22Rv1 (cell line): Measurements from ENCODE around the gene COL27A1.

Experiments
- ZFX ChIP-seq: fragments of 450-650 bp; IDR thresholded peaks from 2 replicates; pipeline ENCODE4 v1.6.1; 2017; ENCODE audit warnings: antibody characterized with exemption, borderline replicate concordance
- TF ChIP-seq, protein P1 (sequence below): fragments of 450-650 bp; IDR thresholded peaks from 2 replicates; pipeline ENCODE4 v1.5.1; 2017; ENCODE audit warnings: mild to moderate bottlenecking

GRCh38 chr9:114137831-114138230, 17.5 kb upstream of the COL27A1 start:
- TF ChIP-seq, protein P1, sequence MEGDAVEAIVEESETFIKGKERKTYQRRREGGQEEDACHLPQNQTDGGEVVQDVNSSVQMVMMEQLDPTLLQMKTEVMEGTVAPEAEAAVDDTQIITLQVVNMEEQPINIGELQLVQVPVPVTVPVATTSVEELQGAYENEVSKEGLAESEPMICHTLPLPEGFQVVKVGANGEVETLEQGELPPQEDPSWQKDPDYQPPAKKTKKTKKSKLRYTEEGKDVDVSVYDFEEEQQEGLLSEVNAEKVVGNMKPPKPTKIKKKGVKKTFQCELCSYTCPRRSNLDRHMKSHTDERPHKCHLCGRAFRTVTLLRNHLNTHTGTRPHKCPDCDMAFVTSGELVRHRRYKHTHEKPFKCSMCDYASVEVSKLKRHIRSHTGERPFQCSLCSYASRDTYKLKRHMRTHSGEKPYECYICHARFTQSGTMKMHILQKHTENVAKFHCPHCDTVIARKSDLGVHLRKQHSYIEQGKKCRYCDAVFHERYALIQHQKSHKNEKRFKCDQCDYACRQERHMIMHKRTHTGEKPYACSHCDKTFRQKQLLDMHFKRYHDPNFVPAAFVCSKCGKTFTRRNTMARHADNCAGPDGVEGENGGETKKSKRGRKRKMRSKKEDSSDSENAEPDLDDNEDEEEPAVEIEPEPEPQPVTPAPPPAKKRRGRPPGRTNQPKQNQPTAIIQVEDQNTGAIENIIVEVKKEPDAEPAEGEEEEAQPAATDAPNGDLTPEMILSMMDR = no peak
- no peak for TF ChIP-seq ZFX
